GM11168 (cell line): ENCODE measurements around the gene PARD6A.
"Not testable (repeated sequence)": the region's sequence is repeated elsewhere in the genome, so short reads cannot be mapped to it uniquely, and the experiment has no call there.

ENCODE experiments used
- in situ Hi-C: fragments of 300-500 bp; cut with MboI; formaldehyde crosslinking; loops from one replicate; pipeline ENCODE4 v1.12.0; 2022; ENCODE audit warnings: low sequenced_read_pairs; ENCODE audit not compliant: unreplicated experiment

PARD6A gene

DNA sequence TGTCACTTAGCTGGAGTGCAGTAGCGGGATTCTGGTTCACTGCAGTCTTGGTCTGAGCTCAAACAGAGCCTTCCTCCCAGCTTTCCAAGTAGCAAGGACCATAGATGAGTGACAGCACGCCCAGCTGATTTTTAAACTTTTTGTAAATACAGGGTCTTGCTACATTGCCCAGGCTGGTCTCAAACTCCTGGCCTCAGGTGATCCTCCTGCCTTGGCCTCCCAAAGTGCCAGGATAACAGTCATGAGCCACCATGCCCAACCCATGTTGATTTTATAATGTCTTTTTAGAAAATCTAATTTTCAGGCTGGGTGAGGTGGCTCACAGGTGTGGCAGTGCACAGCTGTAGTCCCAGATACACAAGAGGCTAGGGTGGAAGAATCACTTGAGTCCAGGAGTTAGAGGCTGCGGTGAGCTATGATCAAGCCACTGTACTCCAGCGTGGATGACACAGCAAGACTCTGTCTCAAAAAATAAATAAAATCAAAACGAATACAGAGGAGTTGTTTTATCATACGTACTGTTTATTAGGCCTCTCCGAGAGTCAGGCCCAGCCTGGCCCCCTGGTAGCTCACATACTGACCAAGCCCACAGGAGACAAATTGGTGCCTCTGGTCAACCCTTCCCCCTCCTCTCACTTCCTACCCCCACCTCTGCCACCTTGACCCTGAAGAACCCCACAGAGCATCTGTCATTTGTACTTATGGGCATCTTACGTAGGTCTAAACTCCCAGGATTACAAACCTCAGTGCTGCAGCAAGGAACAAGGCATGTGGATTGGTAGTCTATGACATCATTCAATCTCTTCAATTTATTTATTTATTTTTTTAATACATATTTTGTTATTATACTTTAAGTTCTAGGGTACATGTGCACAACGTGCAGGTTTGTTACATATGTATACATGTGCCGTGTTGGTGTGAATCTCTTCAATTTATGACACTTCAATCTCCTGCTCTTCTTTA is 19.5 kb downstream of the PARD6A start:
- in situ Hi-C loops: no loop called here

DNA sequence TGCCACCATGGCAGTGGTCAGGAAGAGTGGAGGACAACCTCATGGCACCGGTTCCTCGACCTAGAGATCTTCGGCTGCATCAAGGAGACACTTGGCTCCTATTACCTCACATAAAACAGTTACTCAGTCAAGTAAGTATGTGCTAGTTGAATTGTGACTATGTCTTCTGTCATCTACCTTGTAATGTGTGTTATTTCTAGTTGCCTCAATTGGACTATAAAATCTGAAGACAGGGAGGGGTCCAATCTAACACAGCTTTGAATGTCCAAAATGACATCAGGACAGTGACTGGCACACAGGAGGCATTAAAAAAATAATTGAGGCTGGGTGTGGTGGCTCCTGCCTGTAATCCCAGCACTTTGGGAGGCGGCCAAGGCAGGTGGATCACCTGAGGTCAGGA is 23.0 kb downstream of the PARD6A start:
- in situ Hi-C loops: no loop called here

DNA sequence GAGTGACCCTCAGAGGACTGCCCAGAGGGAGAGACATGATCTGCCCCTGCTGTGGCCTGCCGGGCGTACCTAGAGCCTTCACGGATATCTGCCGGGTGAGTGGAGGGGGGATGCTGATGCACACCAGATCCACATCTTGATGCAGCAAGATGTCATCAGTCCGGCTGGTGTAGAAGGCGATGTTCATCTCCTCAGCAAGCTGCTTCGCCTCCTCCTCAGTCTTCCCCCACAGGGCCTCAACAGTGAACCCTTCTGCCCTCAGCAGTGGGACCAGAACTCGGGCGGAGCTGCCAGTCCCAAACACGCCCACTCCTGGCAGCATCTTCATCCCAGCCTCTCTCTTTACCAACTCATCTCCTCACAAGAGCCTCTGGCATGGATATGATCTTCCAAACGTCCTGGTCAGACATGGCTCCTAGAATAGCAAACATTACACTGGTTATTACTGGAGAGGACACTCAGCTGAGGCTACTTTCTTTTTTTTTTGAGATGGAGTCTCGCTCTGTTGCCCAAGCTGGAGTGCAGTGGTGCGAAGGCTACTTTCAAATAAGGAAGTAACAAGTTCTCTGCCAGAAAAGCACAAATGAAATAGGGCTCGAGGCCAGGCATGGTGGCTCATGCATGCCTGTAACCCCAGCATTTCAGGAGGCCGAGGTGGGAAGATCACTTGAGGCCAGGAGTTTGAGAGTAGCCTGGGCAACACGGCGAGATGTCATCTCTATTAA is 24.8 kb downstream of the PARD6A start:
- in situ Hi-C loops: no loop called here

DNA sequence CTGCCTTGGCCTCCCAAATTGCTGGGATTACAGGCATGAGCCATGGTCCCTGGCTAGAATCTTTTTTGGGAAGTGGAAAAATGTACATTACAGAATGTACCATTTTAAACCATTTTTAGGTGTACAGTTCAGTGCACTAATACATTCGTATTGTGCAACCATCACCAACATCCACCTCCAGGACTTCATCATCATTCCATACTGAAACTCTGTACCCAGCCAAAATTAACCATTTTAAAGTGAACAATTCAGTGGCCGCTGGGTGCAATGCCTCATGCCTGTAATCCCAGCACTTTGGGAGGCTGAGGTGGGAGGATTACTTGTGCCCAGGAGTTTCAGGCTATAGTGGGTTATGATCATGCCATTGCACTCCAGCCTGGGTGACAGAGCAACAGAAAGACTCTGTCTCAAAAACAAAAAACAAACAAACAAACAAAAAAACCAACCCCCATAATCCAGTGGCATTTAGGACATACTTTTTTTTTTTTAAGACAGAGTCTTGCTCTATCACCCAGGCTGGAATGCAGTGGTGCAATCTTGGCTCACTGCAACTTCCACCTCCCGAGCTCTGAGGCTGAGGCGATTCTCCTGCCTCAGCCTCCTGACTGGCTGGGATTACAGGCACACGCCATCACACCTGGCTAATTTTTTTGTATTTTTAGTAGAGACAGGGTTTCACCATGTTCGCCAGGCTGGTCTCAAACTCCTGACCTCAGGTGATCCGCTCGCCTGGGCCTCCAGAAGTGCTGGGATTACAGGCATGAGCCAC is 32.9 kb downstream of the PARD6A start:
- in situ Hi-C loops: not testable (repeated sequence)

DNA sequence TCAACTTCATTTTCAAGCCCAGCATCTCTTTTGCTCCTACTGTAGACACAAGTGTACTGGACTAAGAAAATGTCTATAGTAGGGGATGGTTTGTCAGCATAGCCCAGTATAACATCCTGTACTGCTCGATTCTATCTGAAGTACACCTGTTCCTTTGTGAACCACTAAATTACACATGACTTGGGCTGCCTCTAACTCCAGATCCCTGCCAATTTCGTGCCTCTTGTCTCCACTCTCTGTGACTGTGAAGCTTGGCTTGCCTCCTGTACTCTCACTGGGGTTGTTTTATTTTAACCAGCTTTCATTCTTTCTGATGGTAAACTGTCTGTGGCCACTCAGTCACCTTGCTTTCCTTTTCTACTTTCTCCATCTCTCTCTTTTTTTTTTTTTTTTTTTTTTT is 33.9 kb downstream of the PARD6A start:
- in situ Hi-C loops: no loop called here

DNA sequence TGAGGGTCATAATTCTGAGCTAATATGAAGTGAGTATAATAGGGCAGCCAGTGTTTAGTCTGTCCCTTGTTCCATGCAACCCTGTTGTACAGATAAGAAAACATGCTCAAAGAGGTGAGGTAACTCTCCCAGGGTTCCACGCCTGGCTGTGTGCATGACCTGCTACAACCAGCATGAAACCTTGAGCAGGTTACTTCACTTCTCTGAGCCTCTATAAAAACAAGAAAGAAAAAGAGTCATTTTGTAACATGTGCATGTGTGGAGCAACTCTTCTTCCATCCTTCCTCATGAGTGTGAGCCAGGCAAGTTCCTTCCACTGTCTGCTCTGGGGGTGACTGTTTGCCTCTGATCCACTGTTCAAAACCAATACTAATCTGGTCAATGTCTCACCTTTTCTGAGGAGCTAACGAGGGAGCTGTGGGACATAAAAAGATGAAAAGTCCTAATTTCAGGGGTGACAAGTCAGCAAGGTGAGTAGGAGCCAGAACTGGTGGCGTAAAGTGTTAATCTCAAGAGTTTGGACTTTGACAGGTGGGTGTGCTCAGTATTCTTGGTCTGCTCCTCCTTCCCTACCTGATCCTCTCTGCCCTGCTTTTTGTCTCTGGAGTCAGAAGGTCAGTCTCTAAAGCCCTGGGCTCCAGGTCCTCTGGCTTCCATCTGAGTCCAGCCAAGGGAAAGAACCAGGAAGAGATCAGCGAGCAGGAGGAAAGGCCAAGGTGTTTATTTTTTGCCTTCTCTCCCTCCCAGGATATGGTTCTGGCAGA is 36.8 kb downstream of the PARD6A start:
- in situ Hi-C loops: no loop called here

DNA sequence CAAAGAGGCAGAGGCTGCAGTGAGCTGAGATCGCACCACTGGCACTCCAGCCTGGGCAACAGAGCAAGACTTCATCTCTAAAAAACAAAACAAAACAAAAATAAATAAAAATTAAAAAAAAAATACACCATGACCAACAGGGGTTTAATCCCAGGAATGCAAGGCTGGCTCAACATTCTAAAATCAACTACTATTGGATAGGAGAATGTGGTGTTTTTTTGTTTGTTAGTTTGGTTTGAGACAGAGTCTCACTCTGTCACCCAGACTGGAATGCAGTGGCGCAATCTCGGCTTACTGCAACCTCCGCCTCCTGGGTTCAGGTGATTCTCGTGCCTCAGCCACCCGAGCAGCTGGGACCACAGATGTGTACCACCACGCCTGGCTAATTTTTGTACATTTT is 38.5 kb downstream of the PARD6A start:
- in situ Hi-C loops: no loop called here

DNA sequence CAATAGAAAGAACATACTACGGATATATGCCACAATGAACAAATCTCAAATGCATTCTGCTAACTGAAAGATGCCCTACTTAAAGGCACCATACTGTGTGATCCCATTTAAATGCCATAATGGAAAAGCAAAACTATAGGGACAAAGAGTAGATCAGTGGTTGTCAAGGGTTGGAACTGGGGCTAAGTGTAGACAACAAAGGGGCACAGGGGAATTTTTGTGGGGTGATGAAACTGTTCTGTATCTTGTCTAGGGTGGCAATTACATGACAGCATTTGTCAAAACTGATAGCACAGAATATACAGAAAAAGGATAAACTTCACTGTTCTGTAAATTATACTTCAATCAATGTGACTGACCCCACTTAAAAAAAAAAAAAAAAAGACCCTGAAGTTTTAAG is 40.7 kb downstream of the PARD6A start:
- in situ Hi-C loops: no loop called here

DNA sequence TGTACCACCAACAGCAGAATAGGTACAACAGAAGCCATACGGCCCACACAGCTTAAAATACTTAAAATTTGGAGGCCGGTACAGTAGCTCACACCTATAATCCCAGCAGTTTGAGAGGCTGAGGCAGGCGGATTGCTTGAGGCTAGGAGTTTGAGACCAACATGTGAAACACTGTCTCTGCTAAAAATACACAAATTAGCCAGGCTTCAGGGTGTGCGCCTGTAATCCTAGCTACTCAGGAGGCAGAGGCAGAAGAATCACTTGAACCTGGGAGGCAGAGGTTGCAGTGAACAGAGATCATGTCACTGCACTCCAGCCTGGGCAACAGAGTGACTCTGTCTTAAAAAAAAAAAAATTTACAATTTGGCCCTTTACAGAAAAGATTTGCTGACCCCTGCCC is 41.4 kb downstream of the PARD6A start:
- in situ Hi-C loops: no loop called here

DNA sequence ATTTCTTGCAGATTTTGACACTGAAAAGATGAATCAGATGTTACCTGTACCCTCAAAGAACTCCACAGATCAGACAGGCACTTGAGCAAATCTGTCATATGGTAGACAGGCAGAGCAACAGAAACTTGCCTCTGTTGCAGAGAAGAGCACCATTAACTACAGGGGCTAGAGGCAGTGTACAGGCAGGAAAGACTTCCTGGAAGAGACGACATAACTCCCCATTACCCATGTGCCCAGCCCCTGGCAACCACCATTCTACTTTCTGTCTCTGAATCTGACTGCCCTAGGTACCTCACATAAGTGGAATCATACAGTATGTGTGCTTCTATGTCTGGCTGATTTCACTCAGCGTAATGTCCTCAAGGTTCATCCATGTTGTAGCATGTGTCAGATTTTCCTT is 42.9 kb downstream of the PARD6A start:
- in situ Hi-C loops: no loop called here

DNA sequence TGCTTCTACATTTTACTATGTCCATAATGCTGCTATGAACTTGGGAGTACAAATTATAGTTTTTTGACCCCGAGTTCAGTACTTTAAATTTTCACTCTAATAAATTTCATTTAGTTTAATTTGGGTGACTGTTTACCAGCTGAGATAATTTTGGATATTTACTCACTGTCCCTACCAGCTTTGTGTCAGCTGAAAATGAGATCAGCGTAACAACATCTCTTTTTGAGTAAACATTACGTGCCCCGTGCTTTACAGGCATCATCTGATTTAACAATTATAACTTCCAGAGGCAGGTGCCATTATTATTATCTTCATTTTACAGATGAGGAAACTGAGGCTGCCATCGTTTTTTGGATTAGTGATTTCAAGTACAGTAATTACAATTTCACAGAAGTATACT is 43.4 kb downstream of the PARD6A start:
- in situ Hi-C loops: no loop called here

DNA sequence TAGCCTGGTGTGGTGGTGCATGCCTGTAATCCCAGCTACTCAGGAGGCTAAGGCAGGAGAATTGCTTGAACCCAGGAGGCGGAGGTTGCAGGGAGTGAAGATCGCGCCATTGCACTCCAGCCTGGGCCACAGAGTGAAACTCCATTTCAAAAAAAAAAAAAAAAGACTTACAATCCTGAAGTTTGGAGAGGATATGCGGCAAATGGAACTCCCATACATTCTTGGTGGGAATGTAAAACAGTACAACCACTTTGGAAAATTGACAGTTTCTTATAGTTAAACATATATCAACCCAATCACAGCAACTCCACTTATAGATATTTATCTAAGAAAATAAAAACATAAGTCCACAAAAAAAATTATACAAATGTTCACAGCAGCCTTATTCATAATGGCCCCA is 46.5 kb downstream of the PARD6A start:
- in situ Hi-C loops: no loop called here

DNA sequence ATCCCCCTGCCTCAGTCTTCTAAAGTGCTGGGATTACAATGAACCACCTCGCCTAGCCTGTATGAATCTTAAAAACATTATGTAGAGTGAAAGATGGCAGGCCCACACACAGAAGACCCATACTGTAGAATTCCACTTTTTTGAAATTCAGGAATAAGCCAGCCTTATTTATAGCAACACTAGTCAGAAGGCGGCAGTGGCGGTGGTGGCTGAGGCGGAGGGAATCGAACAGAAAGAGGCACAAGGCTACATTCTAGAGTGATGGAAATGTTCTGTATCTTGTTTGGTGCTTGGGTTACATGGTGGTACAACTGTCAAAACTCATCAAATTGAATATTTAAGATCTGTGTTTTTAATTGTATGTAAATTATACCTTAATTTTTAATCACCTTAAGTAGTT is 47.0 kb downstream of the PARD6A start:
- in situ Hi-C loops: no loop called here

DNA sequence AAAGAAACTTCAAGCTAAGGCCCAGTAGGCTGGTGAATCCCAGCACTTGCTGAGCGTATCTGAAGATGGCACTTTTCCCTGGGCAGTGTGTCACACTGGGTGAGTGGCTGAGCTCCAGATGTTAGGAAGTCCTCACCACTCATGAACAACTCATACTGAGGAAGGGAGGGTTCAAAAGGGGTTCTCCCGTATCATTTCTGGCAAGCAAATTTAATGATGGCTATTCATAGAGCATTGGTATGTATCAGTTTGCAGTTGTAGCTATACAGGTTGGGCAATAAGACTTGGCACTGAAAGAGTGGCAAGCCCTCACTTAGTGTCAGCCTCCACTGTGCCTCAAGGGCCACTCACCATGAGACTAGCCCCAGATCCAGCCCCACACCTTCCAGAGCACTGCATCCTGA is 47.6 kb downstream of the PARD6A start:
- in situ Hi-C loops: no loop called here

DNA sequence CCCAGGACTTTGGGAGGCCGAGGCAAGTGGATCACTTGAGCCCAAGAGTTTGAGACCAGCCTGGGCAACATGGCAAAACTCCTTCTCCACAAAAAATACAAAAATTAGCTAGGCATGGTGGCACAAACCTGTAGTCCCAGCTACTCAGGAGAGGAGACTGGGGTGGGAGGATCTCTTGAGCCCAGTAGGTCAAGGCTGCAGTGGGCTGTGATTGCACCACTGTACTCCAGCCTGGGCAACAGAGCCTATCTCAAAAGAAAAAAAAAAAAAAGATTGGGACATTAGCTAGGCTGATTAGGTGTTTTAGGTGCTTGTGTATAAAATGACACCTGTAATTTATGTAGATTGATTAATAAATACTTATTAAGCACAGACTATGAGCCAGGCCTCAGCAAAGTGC is 48.3 kb downstream of the PARD6A start:
- in situ Hi-C loops: no loop called here

DNA sequence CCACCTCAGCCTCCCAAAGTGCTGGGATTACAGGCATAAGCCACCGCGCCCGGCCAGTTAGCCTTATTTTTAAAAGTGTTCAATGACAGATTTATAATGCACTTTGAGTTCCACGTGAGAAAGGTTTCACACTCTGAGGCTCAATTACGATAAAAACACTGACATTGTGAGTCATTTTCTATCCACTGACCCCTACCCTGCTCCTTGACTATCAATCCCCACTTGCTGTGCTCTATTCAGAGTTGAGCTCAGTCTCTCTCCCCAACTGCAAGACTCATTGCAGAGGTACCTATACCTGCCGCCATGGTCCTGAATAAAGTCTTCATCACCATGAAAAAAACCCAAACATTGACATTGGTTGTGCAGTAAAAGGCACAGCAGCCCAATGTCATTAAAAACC is 49.8 kb downstream of the PARD6A start:
- in situ Hi-C loops: no loop called here
